Gastroesophageal sphincter (tissue), 3 donors: ENCODE data around the gene CDC34.

ENCODE experiments used
- EP300 ChIP-seq: sonication (generic); formaldehyde crosslinking; IDR thresholded peaks from one replicate; pipeline ENCODE4 v1.6.1; 2017; ENCODE audit warnings: antibody characterized with exemption, mild to moderate bottlenecking
- POLR2A ChIP-seq, 2 donors: fragments of 450-650 bp; IDR thresholded peaks; one replicate each; pipeline ENCODE4 v1.6.1; 2017; ENCODE audit warnings: antibody characterized with exemption in 2 of 2, mild to moderate bottlenecking in 2 of 2, moderate library complexity in 1 of 2
- TF ChIP-seq, protein P1 (sequence below), 4 experiments: fragments of 200-600 bp in 2 of 4; fragments of 450-650 bp in 2 of 4; sonication (generic) in 1 of 4; IDR thresholded peaks; one replicate each; pipeline ENCODE4 v1.5.1; 2017 to 2019; ENCODE audit warnings: antibody characterized with exemption in 4 of 4, mild to moderate bottlenecking in 2 of 4, moderate library complexity in 2 of 4

DNA sequence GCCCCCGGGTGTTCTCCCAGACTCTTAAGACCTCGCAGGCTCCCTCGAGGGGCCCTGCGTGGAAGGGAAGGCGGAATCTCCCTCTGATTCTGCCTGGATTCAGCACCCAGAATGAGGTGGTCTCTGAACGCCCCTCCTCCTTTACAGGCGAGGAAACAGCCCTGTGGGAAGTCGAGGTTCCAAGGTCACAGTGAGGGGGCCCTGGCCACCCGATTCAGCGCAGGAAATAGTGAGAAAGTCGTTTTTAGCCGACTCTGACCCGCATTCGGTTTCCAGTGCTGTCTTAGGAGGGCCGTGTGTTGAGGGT is 41.9 kb downstream of the CDC34 start:
- TF ChIP-seq POLR2A (IDR thresholded peaks at IDR 0.05) (no peak), EP300 (no peak)
- TF ChIP-seq, protein P1, sequence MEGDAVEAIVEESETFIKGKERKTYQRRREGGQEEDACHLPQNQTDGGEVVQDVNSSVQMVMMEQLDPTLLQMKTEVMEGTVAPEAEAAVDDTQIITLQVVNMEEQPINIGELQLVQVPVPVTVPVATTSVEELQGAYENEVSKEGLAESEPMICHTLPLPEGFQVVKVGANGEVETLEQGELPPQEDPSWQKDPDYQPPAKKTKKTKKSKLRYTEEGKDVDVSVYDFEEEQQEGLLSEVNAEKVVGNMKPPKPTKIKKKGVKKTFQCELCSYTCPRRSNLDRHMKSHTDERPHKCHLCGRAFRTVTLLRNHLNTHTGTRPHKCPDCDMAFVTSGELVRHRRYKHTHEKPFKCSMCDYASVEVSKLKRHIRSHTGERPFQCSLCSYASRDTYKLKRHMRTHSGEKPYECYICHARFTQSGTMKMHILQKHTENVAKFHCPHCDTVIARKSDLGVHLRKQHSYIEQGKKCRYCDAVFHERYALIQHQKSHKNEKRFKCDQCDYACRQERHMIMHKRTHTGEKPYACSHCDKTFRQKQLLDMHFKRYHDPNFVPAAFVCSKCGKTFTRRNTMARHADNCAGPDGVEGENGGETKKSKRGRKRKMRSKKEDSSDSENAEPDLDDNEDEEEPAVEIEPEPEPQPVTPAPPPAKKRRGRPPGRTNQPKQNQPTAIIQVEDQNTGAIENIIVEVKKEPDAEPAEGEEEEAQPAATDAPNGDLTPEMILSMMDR (IDR thresholded peaks at IDR 0.05) = peak in 1 of 4 experiments; percentile 12
